ENCODE measurements around the gene TRIP4. TPM values are rescaled to one million over a fixed set of nuclear protein-coding genes. Genes with fewer than 3 reads are reported as not detected.

The TRIP4 gene
- total RNA-seq, 1 donor from 2014 or later = 20.7 TPM

DNA sequence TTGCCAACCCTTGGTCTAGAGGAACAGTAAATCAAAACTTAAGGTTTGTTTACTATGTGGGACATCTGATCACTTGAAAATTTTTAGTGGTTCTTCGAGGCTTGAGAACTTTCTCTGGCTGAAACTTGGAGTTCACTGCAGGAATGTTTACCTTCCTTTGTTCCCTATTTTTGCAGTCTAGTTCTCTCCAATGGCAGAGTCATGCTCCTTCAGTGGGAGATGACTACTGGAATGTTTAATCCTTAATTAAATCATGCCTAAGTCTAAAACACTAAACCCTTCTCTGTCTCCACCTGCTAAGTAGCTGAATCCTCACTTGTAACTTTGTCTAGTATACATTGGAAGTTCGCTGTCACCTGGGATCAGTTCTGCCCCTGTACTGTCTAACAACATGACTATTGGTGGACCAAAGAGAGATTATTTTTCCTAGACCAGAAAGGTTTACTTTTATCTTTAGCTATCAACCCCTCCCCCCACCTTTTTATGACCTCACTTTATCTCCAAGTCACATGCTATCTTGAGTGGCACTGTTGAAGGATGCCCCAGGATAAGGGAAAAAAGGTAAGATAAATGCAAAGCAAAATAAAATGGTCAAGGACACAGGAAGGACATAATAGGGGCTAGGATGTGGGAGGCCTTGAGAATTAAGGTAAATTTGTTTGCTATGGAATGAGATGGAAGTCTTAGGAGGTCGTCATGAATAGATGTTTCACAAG is 71.6 kb downstream of the TRIP4 start:
- Mint-ChIP-seq H3K4me3 (ENCODE audit: low read depth) (peak overlapping the region; percentile 87), H3K36me3 (ENCODE audit: low read depth) (peaks cover 25% of the 10 kb centered on the region), H3K27me3 (ENCODE audit: low read depth) (no peaks in the 10 kb centered on the region), H3K9me3 (no peaks in the 10 kb centered on the region), H3K4me1 (ENCODE audit: low read depth) (peaks cover 61% of the 10 kb centered on the region), H3K27ac (peak overlapping the region; percentile 76)
- intact Hi-C loops (cut with micrococcal nuclease) = no loop called here
- DNase-seq (ENCODE audit: low spot score) = no peak

DNA sequence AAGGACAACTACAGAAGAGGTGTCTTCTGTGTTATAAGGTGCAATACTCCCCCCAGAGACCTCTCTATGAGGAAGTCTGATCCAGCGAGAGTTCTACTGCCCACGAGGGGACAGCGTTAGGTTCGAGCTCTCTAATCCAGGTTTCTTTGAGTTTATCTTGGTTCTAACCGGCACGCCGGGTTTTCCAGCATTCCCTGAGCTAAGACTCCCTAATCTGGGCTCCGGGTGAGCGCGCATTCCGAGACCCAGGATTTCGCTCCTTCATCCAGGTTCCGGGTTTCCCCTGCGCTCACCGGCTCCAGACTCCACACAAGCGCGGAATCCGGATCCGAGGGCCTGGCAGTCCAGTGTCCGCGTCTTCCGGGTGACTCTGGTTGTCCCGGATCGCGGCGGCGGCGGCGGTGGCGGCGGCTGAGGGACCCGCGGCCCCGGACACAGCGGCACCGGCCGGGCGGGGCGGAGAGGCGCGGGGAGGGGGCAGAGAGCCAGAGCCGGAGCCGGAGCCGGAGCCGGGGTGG is 72.6 kb downstream of the TRIP4 start, which contains the start of gene ZNF609:
Gene ZNF609, plus strand, starts transcription at position 373 of the 518 bp plus-strand sequence. CDS start 38,842 bp downstream, outside the sequence.
- intact Hi-C loops (cut with micrococcal nuclease) = loop anchor here (1.0 to 2.0 kb wide), 3 partner anchors 31 to 79 kb away; partner anchors contain the start of gene PCLAF
- peak within 1 kb of the TSS; percentile 87 for H3K4me3 Mint-ChIP-seq (ENCODE audit: low read depth)
- DNase-seq (ENCODE audit: low spot score) = peak; percentile 86
- peaks cover 26% of the 10 kb centered on the region for H3K36me3 Mint-ChIP-seq (ENCODE audit: low read depth)
- H3K27me3 Mint-ChIP-seq (ENCODE audit: low read depth) = no peaks in the 10 kb centered on the region
- peaks cover 68% of the 10 kb centered on the region for H3K4me1 Mint-ChIP-seq (ENCODE audit: low read depth)
- peak within 1 kb of the TSS; percentile 82 for H3K27ac Mint-ChIP-seq
- no peaks in the 10 kb centered on the region for H3K9me3 Mint-ChIP-seq

DNA sequence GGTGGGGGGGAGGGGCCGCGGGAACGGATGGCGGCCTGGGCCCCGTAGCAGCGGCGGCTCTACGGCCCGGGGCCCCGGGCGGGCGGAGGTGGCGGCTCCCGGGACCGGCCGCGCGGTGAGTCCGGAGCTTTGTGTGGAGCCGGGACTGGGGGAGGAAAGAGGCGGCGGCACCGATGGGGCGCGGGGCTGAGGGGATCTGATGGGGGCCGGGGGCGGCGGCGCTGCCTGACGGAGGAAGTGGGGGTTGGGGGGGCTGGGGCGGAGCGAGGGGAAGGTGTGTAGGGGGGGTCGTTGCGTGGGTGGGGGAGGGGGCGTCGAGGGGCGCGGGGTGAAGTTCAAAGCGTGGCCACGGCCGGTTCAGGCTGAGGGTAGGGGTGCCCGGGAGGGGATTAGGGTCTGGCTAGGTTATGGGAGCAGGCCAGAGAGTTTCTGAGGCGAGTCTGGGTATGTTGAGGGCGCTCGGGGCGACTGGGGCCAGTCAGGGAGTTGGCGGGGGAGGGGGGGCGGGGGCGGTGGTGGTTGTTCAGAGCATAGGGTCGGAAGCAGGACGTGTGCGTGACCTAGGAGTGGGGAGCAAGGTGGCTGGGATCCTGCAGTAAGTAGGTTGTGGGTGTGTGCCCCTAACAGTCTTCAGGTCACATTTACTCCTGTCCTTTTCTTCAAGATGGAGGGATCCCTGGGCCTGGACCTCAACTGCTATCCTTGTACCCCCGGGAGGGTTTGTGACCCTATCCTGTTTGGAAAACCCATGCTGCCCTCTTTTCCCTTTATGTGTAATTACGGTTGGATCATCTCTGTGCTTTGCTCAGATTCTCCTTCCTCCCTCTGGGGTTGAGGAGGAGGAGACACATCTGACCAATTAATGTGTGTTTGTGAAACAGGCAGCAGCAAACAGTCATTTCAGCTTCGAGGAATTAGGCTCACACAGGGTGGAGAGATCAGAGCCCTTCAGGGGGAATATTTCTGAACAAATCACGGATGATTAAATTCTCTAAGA is 73.4 kb downstream of the TRIP4 start:
- Mint-ChIP-seq H3K36me3 (ENCODE audit: low read depth) (peaks cover 23% of the 10 kb centered on the region), H3K4me1 (ENCODE audit: low read depth) (peaks cover 64% of the 10 kb centered on the region), H3K27me3 (ENCODE audit: low read depth) (no peaks in the 10 kb centered on the region), H3K27ac (peak overlapping the region; percentile 82), H3K4me3 (ENCODE audit: low read depth) (peak overlapping the region; percentile 85), H3K9me3 (no peaks in the 10 kb centered on the region)
- peak; percentile 26 for DNase-seq (ENCODE audit: low spot score)
- intact Hi-C loops (cut with micrococcal nuclease) = loop anchor here (1.0 to 2.0 kb wide), 6 partner anchors 17 to 108 kb away; partner anchors contain the start of genes PCLAF and TRIP4

DNA sequence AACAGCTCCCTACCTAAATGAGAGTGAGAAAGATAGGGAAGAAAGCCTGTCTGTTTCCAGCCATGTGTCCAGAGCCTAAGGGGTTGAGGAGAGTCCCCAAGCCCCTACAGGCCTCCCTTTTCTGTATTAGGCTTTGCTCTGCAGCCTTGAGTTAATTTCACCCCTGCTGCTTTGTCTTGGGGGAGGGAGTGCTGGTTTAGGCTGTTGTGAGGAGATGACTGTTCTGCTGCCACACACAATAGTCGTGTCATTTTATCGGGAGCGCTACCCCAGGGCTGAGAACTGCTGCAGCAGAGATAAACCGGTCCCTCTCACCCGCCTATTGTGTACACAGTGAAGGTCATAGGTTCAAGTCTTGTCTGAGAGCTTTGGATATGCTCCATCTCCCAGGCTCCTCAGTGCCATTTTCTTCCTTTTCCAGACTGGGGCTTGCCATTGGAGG is 74.1 kb downstream of the TRIP4 start:
- intact Hi-C loops (cut with micrococcal nuclease) = loop anchor here (1.0 to 2.0 kb wide), 5 partner anchors 17 to 108 kb away; partner anchors contain the start of genes PCLAF and TRIP4
- peaks cover 62% of the 10 kb centered on the region for H3K4me1 Mint-ChIP-seq (ENCODE audit: low read depth)
- H3K36me3 Mint-ChIP-seq (ENCODE audit: low read depth) = peaks cover 19% of the 10 kb centered on the region
- peak; percentile 14 for DNase-seq (ENCODE audit: low spot score)
- H3K9me3 Mint-ChIP-seq = no peaks in the 10 kb centered on the region
- no peaks in the 10 kb centered on the region for H3K27me3 Mint-ChIP-seq (ENCODE audit: low read depth)
- peak overlapping the region; percentile 85 for H3K4me3 Mint-ChIP-seq (ENCODE audit: low read depth)
- peak overlapping the region; percentile 82 for H3K27ac Mint-ChIP-seq

DNA sequence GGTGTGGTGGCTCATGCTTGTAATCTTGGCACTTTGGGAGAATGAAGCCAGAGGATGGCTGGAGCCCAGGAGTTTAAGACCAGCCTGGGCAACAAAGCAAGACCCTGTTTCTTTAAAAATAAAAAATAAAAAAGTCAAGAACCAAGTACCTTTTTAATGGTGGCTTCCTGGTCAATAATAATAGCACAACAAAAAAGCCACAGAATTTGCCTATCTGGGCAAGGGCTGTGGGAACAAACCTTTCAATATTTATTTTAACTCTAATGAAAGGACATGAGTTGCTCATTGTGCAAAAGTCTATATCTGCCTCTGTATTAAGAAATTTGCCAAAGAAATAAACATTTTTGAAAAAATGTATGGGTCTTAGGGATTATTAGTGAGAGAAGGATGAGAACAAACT is 74.9 kb downstream of the TRIP4 start:
- DNase-seq (ENCODE audit: low spot score) = no peak
- intact Hi-C loops (cut with micrococcal nuclease) = no loop called here
- Mint-ChIP-seq H3K4me1 (ENCODE audit: low read depth) (peaks cover 63% of the 10 kb centered on the region), H3K36me3 (ENCODE audit: low read depth) (peaks cover 25% of the 10 kb centered on the region), H3K27me3 (ENCODE audit: low read depth) (no peaks in the 10 kb centered on the region), H3K4me3 (ENCODE audit: low read depth) (peak overlapping the region; percentile 85), H3K9me3 (no peaks in the 10 kb centered on the region), H3K27ac (peak overlapping the region; percentile 82)

DNA sequence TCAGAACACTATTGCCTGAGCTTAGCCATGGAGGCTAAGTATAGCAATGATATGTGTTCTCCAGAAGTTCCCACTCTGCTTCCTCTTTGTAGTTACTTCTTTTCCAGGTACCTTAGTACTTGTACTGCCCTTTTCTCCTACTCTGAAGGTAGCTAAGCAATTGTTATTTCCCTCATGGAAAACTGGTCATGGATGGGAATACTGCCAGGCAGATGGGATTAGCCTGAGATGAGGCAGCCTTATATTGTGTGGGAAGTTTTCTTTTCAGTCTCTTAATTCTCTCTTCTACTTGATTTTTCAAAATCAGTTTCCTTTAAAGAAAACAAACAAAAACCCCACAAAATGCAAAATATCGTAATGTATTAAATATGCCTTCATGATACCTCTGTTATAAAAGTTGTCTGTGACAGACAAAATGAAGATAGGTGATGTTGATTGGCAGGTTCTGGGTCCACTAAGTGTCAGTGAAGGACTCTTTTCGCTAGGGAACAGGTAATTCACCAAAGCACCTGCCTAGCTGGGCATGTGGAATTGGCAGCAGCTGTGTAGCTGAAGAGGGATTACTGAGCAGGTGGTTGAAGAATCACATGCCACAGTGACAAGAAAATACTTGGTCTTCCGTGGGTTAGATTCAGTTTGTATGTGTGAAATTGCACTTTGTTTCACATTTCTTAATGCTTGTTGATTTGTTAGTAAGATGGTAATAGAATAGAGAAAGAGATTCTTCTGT is 76.8 kb downstream of the TRIP4 start:
- Mint-ChIP-seq H3K36me3 (ENCODE audit: low read depth) (peaks cover 39% of the 10 kb centered on the region), H3K9me3 (no peaks in the 10 kb centered on the region), H3K4me1 (ENCODE audit: low read depth) (peaks cover 64% of the 10 kb centered on the region), H3K27ac (peak overlapping the region; percentile 26), H3K4me3 (ENCODE audit: low read depth) (no peak overlapping the region), H3K27me3 (ENCODE audit: low read depth) (no peaks in the 10 kb centered on the region)
- DNase-seq (ENCODE audit: low spot score) = no peak
- intact Hi-C loops (cut with micrococcal nuclease) = no loop called here

DNA sequence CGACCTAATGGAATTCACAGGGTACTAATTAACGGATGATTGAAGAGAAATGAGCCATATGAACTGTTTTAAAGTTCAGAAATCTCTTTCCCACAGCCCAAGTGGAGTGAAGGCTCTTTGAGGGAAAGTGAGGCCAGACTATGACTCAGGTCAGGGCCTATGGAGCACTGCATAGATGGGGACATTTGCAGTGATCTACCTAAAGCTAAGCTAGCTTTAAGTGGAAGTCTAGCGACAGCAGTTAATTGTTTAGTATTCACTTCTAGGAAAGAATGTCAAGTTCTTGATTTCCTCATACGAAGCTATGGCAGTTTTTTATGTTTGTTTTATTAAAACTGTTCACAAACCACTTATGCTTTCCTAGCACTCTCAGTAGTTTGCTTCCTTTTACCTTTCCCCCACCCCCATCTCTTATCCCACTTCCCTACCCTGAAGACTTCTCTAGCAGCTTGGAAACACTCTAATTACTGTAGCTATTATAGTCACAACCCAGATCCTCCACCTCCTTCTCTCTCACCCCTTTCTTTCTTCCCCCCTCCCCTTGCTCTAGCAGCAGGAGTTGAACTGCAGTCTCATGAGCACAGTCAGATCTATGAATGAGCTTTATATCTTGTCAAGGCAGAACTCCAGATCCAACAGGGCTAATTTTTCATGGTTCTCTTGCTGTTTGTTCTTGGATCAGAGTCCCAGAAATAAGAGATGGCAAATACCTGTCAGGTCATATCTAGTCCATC is 78.9 kb downstream of the TRIP4 start:
- intact Hi-C loops (cut with micrococcal nuclease) = no loop called here
- H3K9me3 Mint-ChIP-seq = no peaks in the 10 kb centered on the region
- H3K4me3 Mint-ChIP-seq (ENCODE audit: low read depth) = no peak overlapping the region
- no peak for DNase-seq (ENCODE audit: low spot score)
- H3K27me3 Mint-ChIP-seq (ENCODE audit: low read depth) = no peaks in the 10 kb centered on the region
- peaks cover 50% of the 10 kb centered on the region for H3K36me3 Mint-ChIP-seq (ENCODE audit: low read depth)
- H3K27ac Mint-ChIP-seq = peak overlapping the region; percentile 4
- H3K4me1 Mint-ChIP-seq (ENCODE audit: low read depth) = peaks cover 51% of the 10 kb centered on the region

DNA sequence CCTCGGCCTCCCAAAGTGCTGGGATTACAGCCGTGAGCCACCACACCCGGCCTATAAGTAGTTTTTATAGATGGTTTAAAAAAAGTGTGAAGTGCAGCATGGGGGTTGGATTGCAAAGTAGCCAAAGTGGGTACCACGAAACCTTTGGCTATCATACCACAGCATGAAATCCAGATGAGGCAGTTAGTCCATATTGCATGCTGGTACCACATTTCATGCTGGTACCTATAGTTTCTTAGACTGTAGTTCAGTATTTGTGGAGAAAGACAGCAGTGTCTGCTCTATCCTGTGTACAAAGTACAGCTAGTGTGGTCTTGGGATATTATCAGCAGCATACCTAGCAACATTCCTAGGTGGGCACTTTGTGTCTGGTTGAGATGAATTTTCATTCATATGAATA is 84.5 kb downstream of the TRIP4 start:
- peaks cover 49% of the 10 kb centered on the region for H3K36me3 Mint-ChIP-seq (ENCODE audit: low read depth)
- no peaks in the 10 kb centered on the region for H3K9me3 Mint-ChIP-seq
- peaks cover 28% of the 10 kb centered on the region for H3K4me1 Mint-ChIP-seq (ENCODE audit: low read depth)
- no peaks in the 10 kb centered on the region for H3K27me3 Mint-ChIP-seq (ENCODE audit: low read depth)
- no peak overlapping the region for H3K4me3 Mint-ChIP-seq (ENCODE audit: low read depth)
- intact Hi-C loops (cut with micrococcal nuclease) = no loop called here
- DNase-seq (ENCODE audit: low spot score) = no peak
- H3K27ac Mint-ChIP-seq = no peak overlapping the region

DNA sequence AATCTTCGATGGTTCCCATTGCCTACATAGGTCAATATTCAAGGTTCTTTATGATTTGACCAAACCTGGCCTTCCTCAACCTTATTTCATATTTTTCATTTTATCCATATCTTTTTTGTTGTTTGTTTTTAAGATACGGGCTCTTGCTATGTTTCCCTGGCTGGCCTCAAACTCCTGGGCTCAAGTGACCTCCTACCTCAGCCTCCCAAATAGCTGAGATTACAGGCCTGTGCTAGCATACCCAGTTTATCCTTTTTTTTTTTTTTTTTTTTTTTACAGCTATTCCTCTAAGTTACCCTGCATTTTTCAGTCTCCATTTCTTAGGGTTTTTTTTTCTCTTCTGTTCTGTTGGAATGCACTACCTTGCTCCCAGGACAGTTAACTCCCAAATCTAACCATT is 87.2 kb downstream of the TRIP4 start:
- H3K4me3 Mint-ChIP-seq (ENCODE audit: low read depth) = no peak overlapping the region
- H3K27me3 Mint-ChIP-seq (ENCODE audit: low read depth) = no peaks in the 10 kb centered on the region
- H3K36me3 Mint-ChIP-seq (ENCODE audit: low read depth) = peaks cover 29% of the 10 kb centered on the region
- no peak overlapping the region for H3K27ac Mint-ChIP-seq
- H3K4me1 Mint-ChIP-seq (ENCODE audit: low read depth) = peaks cover 24% of the 10 kb centered on the region
- no peak for DNase-seq (ENCODE audit: low spot score)
- H3K9me3 Mint-ChIP-seq = no peaks in the 10 kb centered on the region
- intact Hi-C loops (cut with micrococcal nuclease) = no loop called here

DNA sequence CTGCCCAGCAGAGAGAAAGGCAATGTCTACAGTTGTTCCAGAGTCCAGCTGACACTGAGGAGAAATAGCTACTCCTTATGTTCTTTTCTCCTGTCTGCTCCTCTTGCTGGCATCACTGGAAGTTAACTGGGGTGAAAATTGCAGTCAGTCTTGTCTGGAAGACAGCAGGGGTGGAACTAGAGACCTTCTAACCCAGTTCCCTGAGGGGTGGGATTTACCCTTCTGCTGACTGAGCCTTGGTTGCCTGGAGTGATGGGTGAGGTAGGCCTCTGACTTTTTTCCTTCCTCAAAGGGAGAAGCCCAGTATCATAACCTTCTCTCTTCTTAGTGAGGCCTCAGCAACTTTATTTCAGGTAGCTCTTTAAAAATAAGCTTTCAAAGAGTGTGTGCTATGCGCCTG is 88.9 kb downstream of the TRIP4 start:
- intact Hi-C loops (cut with micrococcal nuclease) = no loop called here
- no peak for DNase-seq (ENCODE audit: low spot score)
- peaks cover 29% of the 10 kb centered on the region for H3K36me3 Mint-ChIP-seq (ENCODE audit: low read depth)
- H3K9me3 Mint-ChIP-seq = no peaks in the 10 kb centered on the region
- H3K27me3 Mint-ChIP-seq (ENCODE audit: low read depth) = no peaks in the 10 kb centered on the region
- H3K4me3 Mint-ChIP-seq (ENCODE audit: low read depth) = no peak overlapping the region
- H3K4me1 Mint-ChIP-seq (ENCODE audit: low read depth) = peaks cover 27% of the 10 kb centered on the region
- peak overlapping the region; percentile 5 for H3K27ac Mint-ChIP-seq

DNA sequence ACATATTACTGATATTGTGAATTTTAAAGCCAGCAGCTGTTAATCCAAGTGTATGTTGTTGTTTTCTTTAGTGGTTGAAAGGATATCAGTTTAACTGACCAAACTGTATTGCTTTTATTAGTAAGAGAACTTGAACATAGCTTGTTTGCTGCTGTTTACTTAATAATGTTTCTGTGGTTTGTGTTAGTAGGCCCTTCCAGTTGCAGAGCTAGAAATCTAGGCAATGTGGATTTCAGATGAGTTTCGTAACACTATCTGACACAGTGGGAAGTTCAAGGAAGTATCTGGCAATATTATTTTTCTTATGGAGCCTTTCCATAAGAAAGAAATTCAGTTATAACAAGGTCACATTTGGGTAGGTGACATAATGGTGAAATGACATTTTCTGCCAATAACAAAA is 91.2 kb downstream of the TRIP4 start:
- intact Hi-C loops (cut with micrococcal nuclease) = no loop called here
- Mint-ChIP-seq H3K27ac (no peak overlapping the region), H3K27me3 (ENCODE audit: low read depth) (no peaks in the 10 kb centered on the region), H3K9me3 (no peaks in the 10 kb centered on the region), H3K4me3 (ENCODE audit: low read depth) (no peak overlapping the region), H3K36me3 (ENCODE audit: low read depth) (peaks cover 27% of the 10 kb centered on the region), H3K4me1 (ENCODE audit: low read depth) (peaks cover 28% of the 10 kb centered on the region)
- no peak for DNase-seq (ENCODE audit: low spot score)

Data from activated T-helper 2 cell treated with anti-CD3 and anti-CD28 coated beads, Interferon-gamma antibody, Interleukin-2, Interleukin-4, amounts not matched to agents 10 μg/mL and 5 μg/mL and 100 μg/mL, durations not matched to agents 14 hours and 24 hours and 36 hours (primary cell).